ENCODE measurements around the gene IGFBP3.

GRCh38 chr7:45921381-45921698 is 268 bp upstream of the IGFBP3 start:
- no peak for TF ChIP-seq EZH2 (optimal IDR thresholded peaks at IDR 0.05; ENCODE audit: low read depth, low read length)
- TF ChIP-seq, protein P1, sequence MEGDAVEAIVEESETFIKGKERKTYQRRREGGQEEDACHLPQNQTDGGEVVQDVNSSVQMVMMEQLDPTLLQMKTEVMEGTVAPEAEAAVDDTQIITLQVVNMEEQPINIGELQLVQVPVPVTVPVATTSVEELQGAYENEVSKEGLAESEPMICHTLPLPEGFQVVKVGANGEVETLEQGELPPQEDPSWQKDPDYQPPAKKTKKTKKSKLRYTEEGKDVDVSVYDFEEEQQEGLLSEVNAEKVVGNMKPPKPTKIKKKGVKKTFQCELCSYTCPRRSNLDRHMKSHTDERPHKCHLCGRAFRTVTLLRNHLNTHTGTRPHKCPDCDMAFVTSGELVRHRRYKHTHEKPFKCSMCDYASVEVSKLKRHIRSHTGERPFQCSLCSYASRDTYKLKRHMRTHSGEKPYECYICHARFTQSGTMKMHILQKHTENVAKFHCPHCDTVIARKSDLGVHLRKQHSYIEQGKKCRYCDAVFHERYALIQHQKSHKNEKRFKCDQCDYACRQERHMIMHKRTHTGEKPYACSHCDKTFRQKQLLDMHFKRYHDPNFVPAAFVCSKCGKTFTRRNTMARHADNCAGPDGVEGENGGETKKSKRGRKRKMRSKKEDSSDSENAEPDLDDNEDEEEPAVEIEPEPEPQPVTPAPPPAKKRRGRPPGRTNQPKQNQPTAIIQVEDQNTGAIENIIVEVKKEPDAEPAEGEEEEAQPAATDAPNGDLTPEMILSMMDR (IDR thresholded peaks at IDR 0.05; ENCODE audit: low read length) = no peak

Data from MM.1S (cell line).